Thyroid gland (tissue), 4 donors: ENCODE data around the gene BMERB1. TPM values are rescaled to one million over a fixed set of nuclear protein-coding genes. Genes with fewer than 3 reads are reported as not detected.

Experiments
- DNase-seq, 2 donors: peaks; one replicate each; pipeline ENCODE4 v3.0.0-alpha.2; 2019
- H3K27ac ChIP-seq, 3 donors: fragments of 200-600 bp; sonication (generic); 1 replicate in 2 of 3; 2 replicates in 1 of 3; pipeline ENCODE4 v1.5.1; 2016 to 2019; ENCODE audit warnings: mild to moderate bottlenecking in 1 of 3, moderate library complexity in 1 of 3
- H3K27me3 ChIP-seq: fragments of 200-600 bp; sonication (generic); one replicate; pipeline ENCODE4 v1.5.1; 2019
- H3K36me3 ChIP-seq, 2 donors: fragments of 200-600 bp; sonication (generic); one replicate each; pipeline ENCODE4 v1.5.1; 2016 to 2019
- H3K4me1 ChIP-seq, 2 donors: fragments of 200-600 bp; sonication (generic); one replicate each; pipeline ENCODE4 v1.5.1; 2017 to 2019
- H3K4me3 ChIP-seq, 3 donors: fragments of 200-600 bp; sonication (generic); replicated peaks in 1 of 3; 1 replicate in 2 of 3; 2 replicates in 1 of 3; pipeline ENCODE4 v1.5.1; 2016; ENCODE audit warnings: mild to moderate bottlenecking in 1 of 3
- H3K9me3 ChIP-seq: fragments of 200-600 bp; sonication (generic); one replicate; pipeline ENCODE4 v1.5.1; 2017
- CTCF ChIP-seq, 6 experiments: fragments of 200-600 bp in 3 of 6; fragments of 450-650 bp in 3 of 6; sonication (generic) in 3 of 6; IDR thresholded peaks; one replicate each; pipeline ENCODE4 v1.5.1; 2016 to 2019; ENCODE audit warnings: antibody characterized with exemption in 6 of 6, mild to moderate bottlenecking in 2 of 6, inconsistent platforms in 1 of 6, moderate library complexity in 1 of 6
- POLR2A ChIP-seq, 2 donors: fragments of 450-650 bp; IDR thresholded peaks; one replicate each; pipeline ENCODE4 v1.6.1; 2017; ENCODE audit warnings: antibody characterized with exemption in 2 of 2, mild to moderate bottlenecking in 2 of 2, moderate library complexity in 1 of 2
- WGBS, 2 donors: methylation state at CpG; one replicate each; pipeline ENCODE4 v1.1.5; 2017; 5-methylcytosine and 5-hydroxymethylcytosine counted together
- intact Hi-C: fragments of 100-400 bp; cut with DNase I; formaldehyde crosslinking; loops from one replicate; pipeline ENCODE4 v1.15.1; 2023
- total RNA-seq, 4 donors: library from RNA; depleted of rRNA; stranded (reverse); fragments of >200 nt; gene quantifications; one replicate each; pipeline ENCODE4 v1.2.3, GENCODE V29; 2016

BMERB1 gene
- total RNA-seq, 4 donors from 2014 or later = 13.7 to 31.0 (median 23.0) TPM

DNA sequence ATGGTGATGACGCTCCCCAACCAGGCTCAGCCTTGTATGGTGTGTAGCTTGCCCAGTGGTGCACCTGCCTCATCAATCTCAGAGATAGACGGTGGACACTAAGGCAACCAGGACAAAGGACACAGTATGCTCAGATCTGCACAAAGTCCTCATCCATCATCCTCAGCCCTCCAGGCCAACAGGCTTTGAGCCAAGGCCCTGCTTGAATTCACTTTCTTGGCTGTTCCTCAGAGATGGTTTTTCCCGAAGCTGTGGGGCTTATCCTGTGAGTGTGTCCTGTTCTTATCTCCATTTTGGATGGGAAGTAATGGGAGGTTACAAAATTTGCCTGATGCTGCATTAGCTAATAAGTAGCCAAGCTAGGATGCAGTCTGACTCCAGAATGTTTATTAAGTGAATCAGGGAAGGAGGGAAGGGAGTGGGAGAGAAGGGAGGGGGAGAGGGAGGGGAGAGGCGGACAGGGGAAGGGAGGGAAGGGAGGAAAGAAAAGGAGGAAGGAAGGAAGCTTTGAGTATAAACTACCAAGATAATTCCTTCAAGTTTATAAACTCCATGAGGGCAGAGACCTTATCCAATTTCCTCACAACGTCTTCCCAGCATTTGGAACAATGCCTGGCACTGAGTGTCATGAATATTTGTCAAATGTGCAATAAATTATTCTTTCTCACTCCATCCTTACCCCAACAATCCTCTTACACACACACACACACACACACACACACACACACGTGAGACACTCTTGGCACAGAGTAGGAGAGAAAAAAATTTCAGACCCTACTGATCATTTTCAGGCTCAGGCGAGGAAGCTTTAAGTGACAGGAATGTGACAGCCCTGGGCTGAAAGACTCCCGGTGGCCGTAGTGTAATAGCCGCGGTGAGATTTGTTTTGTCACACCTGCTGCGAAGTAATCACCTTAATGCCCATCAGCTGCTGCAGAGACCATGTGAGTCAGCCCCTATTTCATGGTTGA is 84.3 kb downstream of the BMERB1 start:
- Histone ChIP-seq H3K4me3 (no peak overlapping the region), H3K9me3 (no peaks in the 10 kb centered on the region), H3K36me3 (no peaks in the 10 kb centered on the region), H3K27ac (peak overlapping the region in 1 of 3 donors; percentile 52), H3K27me3 (no peaks in the 10 kb centered on the region), H3K4me1 (peaks cover 0 to 31% of the 10 kb centered on the region in 2 donors)
- intact Hi-C loops = no loop called here
- no peak for TF ChIP-seq POLR2A (IDR thresholded peaks at IDR 0.05)
- WGBS, 2 donors = 35 to 47% methylated on average over 12 of the region's 12 CpGs
- DNase-seq = peak in 1 of 2 donors; percentile 10

- WGBS, 2 donors = 90 to 91% methylated on average over 9 of the region's 9 CpGs
- no peaks in the 10 kb centered on the region for H3K36me3 ChIP-seq
- DNase-seq = no peak
- peak overlapping the region in 1 of 3 donors; percentile 26 for H3K27ac ChIP-seq
- H3K4me3 ChIP-seq = no peak overlapping the region
- TF ChIP-seq CTCF (IDR thresholded peaks at IDR 0.05) = no peak
- TF ChIP-seq POLR2A (IDR thresholded peaks at IDR 0.05) = no peak
- intact Hi-C loops = no loop called here
- H3K27me3 ChIP-seq = no peaks in the 10 kb centered on the region
- peaks cover 0 to 31% of the 10 kb centered on the region in 2 donors for H3K4me1 ChIP-seq
- no peaks in the 10 kb centered on the region for H3K9me3 ChIP-seq
Measured at GRCh38 chr16:15519790-15520189, 85.4 kb downstream of the BMERB1 start.

GRCh38 chr16:15521390-15521757 is 87.0 kb downstream of the BMERB1 start:
- Histone ChIP-seq H3K9me3 (no peaks in the 10 kb centered on the region), H3K27ac (no peak overlapping the region), H3K4me3 (no peak overlapping the region), H3K4me1 (peaks cover 0 to 31% of the 10 kb centered on the region in 2 donors), H3K27me3 (no peaks in the 10 kb centered on the region), H3K36me3 (no peaks in the 10 kb centered on the region)
- DNase-seq = no peak
- no peak for TF ChIP-seq CTCF (IDR thresholded peaks at IDR 0.05)
- no peak for TF ChIP-seq POLR2A (IDR thresholded peaks at IDR 0.05)
- intact Hi-C loops = no loop called here

- Histone ChIP-seq H3K27ac (no peak overlapping the region), H3K36me3 (no peaks in the 10 kb centered on the region), H3K9me3 (no peaks in the 10 kb centered on the region), H3K4me3 (no peak overlapping the region), H3K27me3 (no peaks in the 10 kb centered on the region), H3K4me1 (peaks cover 0 to 31% of the 10 kb centered on the region in 2 donors)
- no peak for TF ChIP-seq CTCF (IDR thresholded peaks at IDR 0.05)
- TF ChIP-seq POLR2A (IDR thresholded peaks at IDR 0.05) = no peak
- intact Hi-C loops = no loop called here
- peak; percentile 13 to 47 for DNase-seq
- WGBS, 2 donors = 58 to 60% methylated on average over 10 of the region's 10 CpGs
Measured at GRCh38 chr16:15521758-15522509, 87.5 kb downstream of the BMERB1 start.

- H3K27me3 ChIP-seq = no peaks in the 10 kb centered on the region
- no peak overlapping the region for H3K4me3 ChIP-seq
- H3K27ac ChIP-seq = no peak overlapping the region
- H3K36me3 ChIP-seq = no peaks in the 10 kb centered on the region
- WGBS, 2 donors = 71 to 74% methylated on average over 10 of the region's 10 CpGs
- peaks cover 0 to 31% of the 10 kb centered on the region in 2 donors for H3K4me1 ChIP-seq
- DNase-seq = no peak
- no peaks in the 10 kb centered on the region for H3K9me3 ChIP-seq
- intact Hi-C loops = no loop called here
- TF ChIP-seq CTCF (IDR thresholded peaks at IDR 0.05) (no peak), POLR2A (IDR thresholded peaks at IDR 0.05) (no peak)
Measured at GRCh38 chr16:15523092-15523541, 88.7 kb downstream of the BMERB1 start.
